Lower lobe of right lung (tissue), 2 donors: Measurements from ENCODE around the gene SZRD1. TPM values are rescaled to one million over a fixed set of nuclear protein-coding genes. Genes with fewer than 3 reads are reported as not detected.

Experiments
- ATAC-seq, 2 donors: fragments of 200-7000 bp; cut with Tn5 transposase; one replicate each; pipeline ENCODE4 v1.9.1; 2020 to 2022; ENCODE audit warnings: mild to moderate bottlenecking in 2 of 2, moderate library complexity in 2 of 2
- DNase-seq: peaks from one replicate; pipeline ENCODE4 v3.0.0-alpha.2; 2020
- H3K27ac ChIP-seq: fragments of 200-600 bp; one replicate; pipeline ENCODE4 v1.8.0; 2022
- H3K27me3 ChIP-seq: fragments of 200-600 bp; one replicate; pipeline ENCODE4 v1.8.0; 2022; ENCODE audit warnings: low read depth
- H3K36me3 ChIP-seq: fragments of 200-600 bp; one replicate; pipeline ENCODE4 v1.8.0; 2022; ENCODE audit warnings: mild to moderate bottlenecking
- H3K4me1 ChIP-seq: fragments of 200-600 bp; one replicate; pipeline ENCODE4 v1.8.0; 2022
- H3K4me3 ChIP-seq: fragments of 200-600 bp; one replicate; pipeline ENCODE4 v1.8.0; 2022; ENCODE audit warnings: mild to moderate bottlenecking
- H3K9me3 ChIP-seq: fragments of 200-600 bp; one replicate; pipeline ENCODE4 v1.8.0; 2022
- intact Hi-C: fragments of 100-400 bp; cut with DNase I; formaldehyde crosslinking; loops from one replicate; pipeline ENCODE4 v1.11.0; 2022
- total RNA-seq: library from RNA; stranded (reverse); fragmentation: NEBNext Ultra II Directional; extraction: Animal tissue kit (Norgen Biotek cat#: 25700); gene quantifications from one replicate; pipeline ENCODE4 v1.2.1, GENCODE V29; 2021
- TF ChIP-seq, protein P1 (sequence below): fragments of 200-600 bp; IDR thresholded peaks from one replicate; pipeline ENCODE4 v1.8.0; 2022; ENCODE audit warnings: antibody characterized with exemption, mild to moderate bottlenecking
- donor health status: DM: no; HTN: yes; CAD: no; lungs with severe emphysema.

The SZRD1 gene
- total RNA-seq, 1 donor from 2014 or later: 111 TPM

DNA sequence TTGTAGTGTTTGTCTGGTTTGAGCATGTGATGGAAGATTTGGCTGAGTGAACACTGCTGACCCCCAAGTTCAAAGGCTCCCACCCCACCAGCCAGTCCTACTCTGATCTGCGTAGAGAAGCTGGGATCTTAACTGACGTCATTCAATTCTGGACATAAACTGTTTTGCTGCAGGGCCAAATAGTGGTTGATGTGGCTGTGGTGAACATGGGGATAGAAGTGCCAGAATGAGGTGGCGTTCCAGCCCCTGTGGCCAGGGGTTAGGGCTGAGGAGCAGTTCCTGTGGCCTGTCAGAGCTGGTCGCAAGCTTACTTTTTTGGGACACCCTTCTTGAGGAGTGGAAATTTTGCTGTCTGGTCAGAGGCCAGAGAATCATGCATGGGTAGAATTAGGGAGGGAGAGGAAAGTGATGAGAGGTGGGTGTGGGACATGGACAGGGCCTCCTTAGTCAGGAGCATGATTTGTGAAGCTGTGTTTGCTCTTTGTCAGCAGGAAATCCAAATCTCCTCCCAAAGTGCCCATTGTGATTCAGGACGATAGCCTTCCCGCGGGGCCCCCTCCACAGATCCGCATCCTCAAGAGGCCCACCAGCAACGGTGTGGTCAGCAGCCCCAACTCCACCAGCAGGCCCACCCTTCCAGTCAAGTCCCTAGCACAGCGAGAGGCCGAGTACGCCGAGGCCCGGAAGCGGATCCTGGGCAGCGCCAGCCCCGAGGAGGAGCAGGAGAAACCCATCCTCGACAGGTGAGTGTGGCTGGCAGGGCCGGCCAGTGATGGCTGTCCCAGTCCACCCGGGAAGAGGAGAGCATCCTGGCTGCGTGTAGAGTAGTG is 25.9 kb downstream of the SZRD1 start:
- no peak overlapping the region for H3K4me3 ChIP-seq

DNA sequence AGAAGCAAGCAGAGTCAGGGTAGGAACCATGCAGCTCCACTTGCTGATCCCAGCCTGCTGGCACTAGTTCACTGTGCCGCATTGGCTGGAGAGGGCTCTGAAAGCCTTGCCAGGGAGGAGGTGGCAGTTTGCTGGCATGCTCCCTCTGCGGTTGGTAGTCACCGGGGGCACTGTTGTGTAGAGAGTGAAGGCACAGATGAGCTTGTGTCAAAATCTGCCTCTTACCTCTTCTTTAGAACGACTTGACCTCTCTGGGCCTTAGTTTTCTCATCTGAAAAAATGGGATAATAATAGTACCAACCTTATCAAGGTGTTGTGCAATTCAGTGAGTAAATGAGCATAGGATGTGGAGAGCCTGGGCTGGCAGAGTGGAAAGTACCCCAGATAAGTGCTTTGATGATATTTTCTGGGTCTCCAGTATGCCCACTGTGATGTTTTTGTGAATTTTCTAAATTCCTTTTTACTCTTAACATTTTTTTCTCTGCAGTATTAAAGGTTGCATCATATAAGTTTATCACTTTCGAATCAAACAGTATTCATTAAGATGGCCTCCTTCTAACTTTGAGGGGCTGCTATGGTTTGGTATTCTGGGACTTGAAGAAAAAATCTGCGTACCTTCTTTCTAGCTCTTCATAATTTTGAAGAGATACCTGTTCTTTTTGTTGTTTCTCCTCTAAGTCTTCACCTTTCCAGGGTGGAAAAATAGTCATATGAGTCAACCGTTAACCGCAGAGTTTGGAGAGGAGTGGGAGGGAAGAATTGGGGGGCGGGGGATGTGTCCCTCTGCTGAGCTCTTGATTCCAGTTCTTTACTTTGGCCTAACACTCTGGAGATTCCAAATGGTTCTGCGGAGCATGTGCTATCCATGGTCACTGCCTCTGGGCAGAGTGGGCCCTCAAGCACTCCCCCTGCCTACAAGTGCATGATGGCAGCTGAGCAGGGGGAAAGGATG is 26.8 kb downstream of the SZRD1 start:
- H3K27ac ChIP-seq: no peak overlapping the region
- TF ChIP-seq, protein P1, sequence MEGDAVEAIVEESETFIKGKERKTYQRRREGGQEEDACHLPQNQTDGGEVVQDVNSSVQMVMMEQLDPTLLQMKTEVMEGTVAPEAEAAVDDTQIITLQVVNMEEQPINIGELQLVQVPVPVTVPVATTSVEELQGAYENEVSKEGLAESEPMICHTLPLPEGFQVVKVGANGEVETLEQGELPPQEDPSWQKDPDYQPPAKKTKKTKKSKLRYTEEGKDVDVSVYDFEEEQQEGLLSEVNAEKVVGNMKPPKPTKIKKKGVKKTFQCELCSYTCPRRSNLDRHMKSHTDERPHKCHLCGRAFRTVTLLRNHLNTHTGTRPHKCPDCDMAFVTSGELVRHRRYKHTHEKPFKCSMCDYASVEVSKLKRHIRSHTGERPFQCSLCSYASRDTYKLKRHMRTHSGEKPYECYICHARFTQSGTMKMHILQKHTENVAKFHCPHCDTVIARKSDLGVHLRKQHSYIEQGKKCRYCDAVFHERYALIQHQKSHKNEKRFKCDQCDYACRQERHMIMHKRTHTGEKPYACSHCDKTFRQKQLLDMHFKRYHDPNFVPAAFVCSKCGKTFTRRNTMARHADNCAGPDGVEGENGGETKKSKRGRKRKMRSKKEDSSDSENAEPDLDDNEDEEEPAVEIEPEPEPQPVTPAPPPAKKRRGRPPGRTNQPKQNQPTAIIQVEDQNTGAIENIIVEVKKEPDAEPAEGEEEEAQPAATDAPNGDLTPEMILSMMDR: no peak
- H3K9me3 ChIP-seq: no peaks in the 10 kb centered on the region
- DNase-seq (no peak), ATAC-seq (no peak)
- intact Hi-C loops: no loop called here
- no peak overlapping the region for H3K4me3 ChIP-seq
- peaks cover 56% of the 10 kb centered on the region for H3K36me3 ChIP-seq
- H3K4me1 ChIP-seq: peaks cover 48% of the 10 kb centered on the region
- no peaks in the 10 kb centered on the region for H3K27me3 ChIP-seq

More for the DNA sequence above, 25.9 kb downstream of the SZRD1 start:
- ATAC-seq: no peak
- Histone ChIP-seq H3K27ac (no peak overlapping the region), H3K4me1 (peaks cover 56% of the 10 kb centered on the region), H3K9me3 (no peaks in the 10 kb centered on the region), H3K36me3 (peaks cover 49% of the 10 kb centered on the region), H3K27me3 (no peaks in the 10 kb centered on the region)
- no peak for DNase-seq
- intact Hi-C loops: no loop called here
- TF ChIP-seq, protein P1: no peak

DNA sequence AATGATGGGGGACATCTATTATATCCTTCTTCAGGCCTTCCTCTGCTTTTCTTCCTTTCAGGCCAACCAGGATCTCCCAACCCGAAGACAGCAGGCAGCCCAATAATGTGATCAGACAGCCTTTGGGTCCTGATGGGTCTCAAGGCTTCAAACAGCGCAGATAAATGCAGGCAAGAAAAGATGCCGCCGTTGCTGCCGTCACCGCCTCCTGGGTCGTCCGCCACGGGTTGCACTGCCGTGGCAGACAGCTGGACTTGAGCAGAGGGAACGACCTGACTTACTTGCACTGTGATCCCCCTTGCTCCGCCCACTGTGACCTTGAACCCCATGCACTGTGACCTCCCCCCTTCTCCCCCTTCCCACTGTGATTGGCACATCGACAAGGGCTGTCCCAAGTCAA is 27.9 kb downstream of the SZRD1 start:
- ATAC-seq (no peak), DNase-seq (no peak)
- no peaks in the 10 kb centered on the region for H3K27me3 ChIP-seq
- peaks cover 44% of the 10 kb centered on the region for H3K4me1 ChIP-seq
- H3K9me3 ChIP-seq: no peaks in the 10 kb centered on the region
- H3K27ac ChIP-seq: no peak overlapping the region
- TF ChIP-seq, protein P1: no peak
- intact Hi-C loops: no loop called here
- H3K36me3 ChIP-seq: peaks cover 65% of the 10 kb centered on the region
- H3K4me3 ChIP-seq: no peak overlapping the region

- DNase-seq (no peak), ATAC-seq (no peak)
- peaks cover 69% of the 10 kb centered on the region for H3K36me3 ChIP-seq
- TF ChIP-seq, protein P1: no peak
- intact Hi-C loops: no loop called here
- no peak overlapping the region for H3K4me3 ChIP-seq
- H3K9me3 ChIP-seq: no peaks in the 10 kb centered on the region
- H3K27ac ChIP-seq: peak overlapping the region; percentile 11
- no peaks in the 10 kb centered on the region for H3K27me3 ChIP-seq
- peaks cover 28% of the 10 kb centered on the region for H3K4me1 ChIP-seq
Measured at GRCh38 chr1:16396591-16396990, 29.5 kb downstream of the SZRD1 start.

GRCh38 chr1:16397120-16397519 is 30.1 kb downstream of the SZRD1 start:
- Histone ChIP-seq H3K27me3 (no peaks in the 10 kb centered on the region), H3K9me3 (no peaks in the 10 kb centered on the region), H3K27ac (peak overlapping the region; percentile 11), H3K36me3 (peaks cover 69% of the 10 kb centered on the region), H3K4me1 (peaks cover 22% of the 10 kb centered on the region), H3K4me3 (no peak overlapping the region)
- ATAC-seq: no peak
- DNase-seq: no peak
- TF ChIP-seq, protein P1: no peak
- intact Hi-C loops: no loop called here
